Heart left ventricle (tissue), 13 donors: ENCODE data around the gene ANO4.

ENCODE experiments used
- CTCF ChIP-seq, 12 donors: fragments of 200-600 bp; sonication (generic) in 4 of 12; IDR thresholded peaks; one replicate each; pipeline versions ENCODE4 v1.5.0 to v1.8.0; 2018 to 2022; ENCODE audit warnings: antibody characterized with exemption in 12 of 12, mild to moderate bottlenecking in 5 of 12
- POLR2A ChIP-seq, 2 donors: fragments of 450-650 bp; IDR thresholded peaks; one replicate each; pipeline ENCODE4 v1.6.1; 2017; ENCODE audit warnings: antibody characterized with exemption in 2 of 2, mild to moderate bottlenecking in 2 of 2, moderate library complexity in 2 of 2
- donor health status: ischemic (EF 13 %, LVEDD 7.1; RV severe dilation, severe dysfunction).
- donor health status: DM: no; HTN: yes; CAD: no.
- donor health status: DM: no; HTN: no; CAD: no.
- donor health status: ischemic (EF 25% LVEDD 6.9; RV normal size, moderate dysfunction).
- donor health status: ischemic (EF 25% LVEDD 5.7; RV mildly dilated, moderate dysfunction).
- donor health status: ischemic (EF 35%, LVEDD 5.7; RV mildly dilated, moderate dysfunction).
- donor health status: nonischemic (EF 11% LVEDD 7.7; RV severe dilation, severe dysfunction).
- donor health status: DM: yes; HTN: yes; CAD: no.
- donor health status: PGD.
- donor health status: ischemic (EF 29% LVEDD 5.4; RV normal size, mild dysfunction).
- donor health status: nonischemic (EF 23%, LVEDD 6.1; RV moderate dilation, normal function).

- TF ChIP-seq CTCF (IDR thresholded peaks at IDR 0.05), result no peak
- no peak for TF ChIP-seq POLR2A (IDR thresholded peaks at IDR 0.05)
These were observed 29.9 kb downstream of the ANO4 start for GRCh38 chr12:100824476-100824875.
